Heart left ventricle (tissue), 16 donors: ENCODE data around the gene ARHGAP30. TPM values are rescaled to one million over a fixed set of nuclear protein-coding genes. Genes with fewer than 3 reads are reported as not detected.

Source experiments
- ATAC-seq, 4 donors: fragments of 200-7000 bp; cut with Tn5 transposase; one replicate each; pipeline ENCODE4 v1.9.1; 2020 to 2022; ENCODE audit warnings: moderate library complexity in 4 of 4, mild to moderate bottlenecking in 3 of 4, moderate number of reproducible peaks in 1 of 4
- DNase-seq, 5 donors: peaks; one replicate each; pipeline ENCODE4 v3.0.0-alpha.2; 2020
- H3K27ac ChIP-seq, 12 donors: fragments of 200-600 bp; sonication (generic) in 4 of 12; one replicate each; pipeline versions ENCODE4 v1.5.0 to v1.8.0; 2016 to 2022; ENCODE audit warnings: mild to moderate bottlenecking in 2 of 12
- H3K27me3 ChIP-seq, 9 donors: fragments of 200-600 bp; sonication (generic) in 2 of 9; one replicate each; pipeline versions ENCODE4 v1.5.1 to v1.8.0; 2016 to 2022; ENCODE audit warnings: mild to moderate bottlenecking in 3 of 9
- H3K36me3 ChIP-seq, 9 donors: fragments of 200-600 bp; sonication (generic) in 2 of 9; one replicate each; pipeline versions ENCODE4 v1.5.0 to v1.8.0; 2018 to 2022; ENCODE audit warnings: mild to moderate bottlenecking in 2 of 9
- H3K4me1 ChIP-seq, 12 donors: fragments of 200-600 bp; sonication (generic) in 4 of 12; one replicate each; pipeline versions ENCODE4 v1.5.0 to v1.8.0; 2016 to 2022; ENCODE audit warnings: mild to moderate bottlenecking in 3 of 12
- H3K4me3 ChIP-seq, 12 donors: fragments of 200-600 bp; sonication (generic) in 4 of 12; one replicate each; pipeline versions ENCODE4 v1.5.0 to v1.8.0; 2017 to 2022; ENCODE audit warnings: mild to moderate bottlenecking in 9 of 12, moderate library complexity in 4 of 12
- H3K9me3 ChIP-seq, 12 donors: fragments of 200-600 bp; sonication (generic) in 4 of 12; one replicate each; pipeline versions ENCODE4 v1.5.0 to v1.8.0; 2016 to 2022; ENCODE audit warnings: mild to moderate bottlenecking in 1 of 12
- CTCF ChIP-seq, 12 donors: fragments of 200-600 bp; sonication (generic) in 4 of 12; IDR thresholded peaks; one replicate each; pipeline versions ENCODE4 v1.5.0 to v1.8.0; 2018 to 2022; ENCODE audit warnings: antibody characterized with exemption in 12 of 12, mild to moderate bottlenecking in 5 of 12
- POLR2A ChIP-seq, 2 donors: fragments of 450-650 bp; IDR thresholded peaks; one replicate each; pipeline ENCODE4 v1.6.1; 2017; ENCODE audit warnings: antibody characterized with exemption in 2 of 2, mild to moderate bottlenecking in 2 of 2, moderate library complexity in 2 of 2
- WGBS, 4 donors: extraction: QIAGEN DNeasy Blood & Tissue Kit in 2 of 4; methylation state at CpG; one replicate each; pipeline versions ENCODE4 v1.1.5 to v1.1.7; 2013 to 2018; 5-methylcytosine and 5-hydroxymethylcytosine counted together
- intact Hi-C, 10 donors: fragments of 100-400 bp; cut with DNase I; formaldehyde crosslinking; loops; one replicate each; pipeline versions ENCODE4 v1.11.1 to v1.14.2; 2022
- polyA plus RNA-seq, 2 donors: library from polyadenylated mRNA; stranded (reverse); fragments of 200-250 nt; gene quantifications; one replicate each; pipeline ENCODE4 v1.2.3, GENCODE V29; 2013
- total RNA-seq, 9 donors: library from RNA; depleted of rRNA in 2 of 9; stranded (reverse); fragments of >200 nt in 2 of 9; fragmentation: NEBNext Ultra II Directional in 3 of 9; extraction: Animal tissue kit (Norgen Biotek cat#: 25700) in 3 of 9; gene quantifications; one replicate each; pipeline versions ENCODE4 v1.1.0 to v1.2.4, GENCODE V29; 2016 to 2023
- donor health status: ischemic (EF 13 %, LVEDD 7.1; RV severe dilation, severe dysfunction).
- donor health status: healthy with polysubstance abuse.
- donor health status: DM: no; HTN: yes; CAD: no.
- donor health status: DM: no; HTN: no; CAD: no.
- donor health status: ischemic (EF 25% LVEDD 6.9; RV normal size, moderate dysfunction).
- donor health status: ischemic (EF 25% LVEDD 5.7; RV mildly dilated, moderate dysfunction).
- donor health status: healthy.
- donor health status: DM: yes; HTN: yes; CAD: no.
- donor health status: ischemic (EF 35%, LVEDD 5.7; RV mildly dilated, moderate dysfunction).
- donor health status: nonischemic (EF 11% LVEDD 7.7; RV severe dilation, severe dysfunction).
- donor health status: DM: yes; HTN: yes; CAD: no.
- donor health status: PGD.
- donor health status: ischemic (EF 29% LVEDD 5.4; RV normal size, mild dysfunction).
- donor health status: nonischemic (EF 23%, LVEDD 6.1; RV moderate dilation, normal function).

The ARHGAP30 gene
- total and polyA plus RNA-seq, 11 donors, result 1.3 to 32.2 (median 2.1) TPM

DNA sequence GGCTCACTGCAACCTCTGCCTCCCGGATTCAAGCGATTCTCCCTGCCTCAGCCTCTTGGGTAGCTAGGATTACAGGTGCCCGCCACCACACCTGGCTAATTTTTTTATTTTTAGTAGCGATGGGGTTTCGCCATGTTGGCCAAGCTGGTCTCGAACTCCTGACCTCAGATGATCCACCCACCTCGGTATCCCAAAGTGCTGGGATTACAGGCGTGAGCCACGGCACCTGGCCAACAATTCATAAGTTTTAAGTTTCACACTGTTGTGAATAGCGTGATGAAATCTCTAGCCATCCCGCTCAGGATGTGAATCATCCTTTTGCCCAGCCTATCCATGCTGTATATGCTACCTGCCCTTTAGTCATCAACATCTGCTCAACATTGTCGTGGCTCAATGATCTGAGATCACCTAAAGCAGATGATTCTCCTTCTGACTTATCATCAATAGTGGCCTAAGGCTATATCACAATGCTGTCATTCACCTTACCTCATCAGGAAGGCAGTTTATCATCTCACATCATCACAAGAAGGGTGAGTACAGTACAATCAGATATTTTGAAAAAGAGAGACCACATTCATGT lies 45.5 kb upstream of the ARHGAP30 start:
- ATAC-seq, result no peak
- TF ChIP-seq POLR2A (IDR thresholded peaks at IDR 0.05) (no peak), CTCF (IDR thresholded peaks at IDR 0.05) (no peak)
- H3K4me1 ChIP-seq, result peaks cover 5 to 80% (median 51%) of the 10 kb centered on the region in 12 donors
- no peak overlapping the region for H3K4me3 ChIP-seq
- intact Hi-C loops, result no loop called here
- WGBS, 4 donors, result 91 to 94% (median 92%) methylated on average over 12 of the region's 12 CpGs
- peaks cover 0 to 30% (median 5%) of the 10 kb centered on the region in 9 donors for H3K36me3 ChIP-seq
- no peaks in the 10 kb centered on the region for H3K27me3 ChIP-seq
- no peak overlapping the region for H3K27ac ChIP-seq
- H3K9me3 ChIP-seq, result no peaks in the 10 kb centered on the region
- no peak for DNase-seq

- H3K4me1 ChIP-seq, result peaks cover 5 to 74% (median 46%) of the 10 kb centered on the region in 12 donors
- intact Hi-C loops, result no loop called here
- no peak overlapping the region for H3K27ac ChIP-seq
- no peak overlapping the region for H3K4me3 ChIP-seq
- no peaks in the 10 kb centered on the region for H3K9me3 ChIP-seq
- DNase-seq (no peak), ATAC-seq (no peak)
- no peaks in the 10 kb centered on the region for H3K27me3 ChIP-seq
- no peak for TF ChIP-seq CTCF (IDR thresholded peaks at IDR 0.05)
- no peak for TF ChIP-seq POLR2A (IDR thresholded peaks at IDR 0.05)
- peaks cover 0 to 27% (median 5%) of the 10 kb centered on the region in 9 donors for H3K36me3 ChIP-seq
- WGBS, 4 donors, result 81 to 91% (median 86%) methylated on average over 2 of the region's 2 CpGs
Observed at GRCh38 chr1:161114556-161114955, 44.9 kb upstream of the ARHGAP30 start.

DNA sequence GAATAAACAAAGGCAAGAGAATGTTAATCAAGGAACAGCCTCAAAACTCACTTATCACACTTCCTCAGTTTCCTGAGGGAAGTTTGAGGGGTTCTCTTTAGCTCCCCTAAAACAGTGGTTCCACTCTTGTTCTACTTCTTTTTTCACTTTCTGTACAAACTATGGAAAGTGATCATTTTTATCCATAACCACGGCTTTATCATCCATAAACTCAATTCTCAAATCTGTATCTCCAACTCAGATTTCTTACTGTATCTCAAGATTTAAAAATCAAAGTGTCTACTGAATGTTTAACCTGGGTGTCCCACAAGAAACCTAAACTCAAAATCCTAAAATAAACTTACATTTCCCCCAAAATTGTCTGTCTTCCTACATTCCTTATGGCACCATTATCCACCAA lies 44.2 kb upstream of the ARHGAP30 start:
- intact Hi-C loops, result no loop called here
- no peak for ATAC-seq
- TF ChIP-seq POLR2A (IDR thresholded peaks at IDR 0.05) (no peak), CTCF (IDR thresholded peaks at IDR 0.05) (no peak)
- H3K27me3 ChIP-seq, result no peaks in the 10 kb centered on the region
- H3K36me3 ChIP-seq, result peaks cover 0 to 30% (median 9%) of the 10 kb centered on the region in 9 donors
- no peak overlapping the region for H3K4me3 ChIP-seq
- WGBS, 4 donors, result 75 to 83% (median 81%) methylated on average over 1 of the region's 1 CpG
- DNase-seq, result no peak
- H3K9me3 ChIP-seq, result no peaks in the 10 kb centered on the region
- no peak overlapping the region for H3K27ac ChIP-seq
- H3K4me1 ChIP-seq, result peaks cover 1 to 67% (median 40%) of the 10 kb centered on the region in 12 donors

GRCh38 chr1:161111527-161111926 lies 41.8 kb upstream of the ARHGAP30 start:
- 76 to 84% (median 83%) methylated on average over 2 of the region's 2 CpGs for WGBS, 4 donors
- H3K4me1 ChIP-seq, result peaks cover 0 to 53% (median 29%) of the 10 kb centered on the region in 12 donors
- TF ChIP-seq POLR2A (IDR thresholded peaks at IDR 0.05), result no peak
- no peak for TF ChIP-seq CTCF (IDR thresholded peaks at IDR 0.05)

More at GRCh38 chr1:161111527-161111926, 41.8 kb upstream of the ARHGAP30 start:
- Histone ChIP-seq H3K9me3 (no peaks in the 10 kb centered on the region), H3K36me3 (peaks cover 0 to 32% (median 9%) of the 10 kb centered on the region in 9 donors), H3K27ac (peak overlapping the region in 1 of 12 donors; percentile 53), H3K27me3 (no peaks in the 10 kb centered on the region), H3K4me3 (no peak overlapping the region)
- intact Hi-C loops, result no loop called here
- no peak for ATAC-seq
- no peak for DNase-seq
